Neural progenitor cell (in vitro differentiated cells): ENCODE results near the gene MPPED1.

Experiments used
- EZH2 ChIP-seq: fragments of 200-600 bp; sonication (generic); IDR thresholded peaks from 2 replicates; pipeline ENCODE4 v1.6.1; 2017; ENCODE audit warnings: antibody characterized with exemption, mild to moderate bottlenecking, moderate library complexity
- TF ChIP-seq, protein P1 (sequence below): fragments of 200-600 bp; sonication (generic); IDR thresholded peaks from 2 replicates; pipeline ENCODE4 v1.5.1; 2017; ENCODE audit warnings: antibody characterized with exemption, mild to moderate bottlenecking

- TF ChIP-seq, protein P1, sequence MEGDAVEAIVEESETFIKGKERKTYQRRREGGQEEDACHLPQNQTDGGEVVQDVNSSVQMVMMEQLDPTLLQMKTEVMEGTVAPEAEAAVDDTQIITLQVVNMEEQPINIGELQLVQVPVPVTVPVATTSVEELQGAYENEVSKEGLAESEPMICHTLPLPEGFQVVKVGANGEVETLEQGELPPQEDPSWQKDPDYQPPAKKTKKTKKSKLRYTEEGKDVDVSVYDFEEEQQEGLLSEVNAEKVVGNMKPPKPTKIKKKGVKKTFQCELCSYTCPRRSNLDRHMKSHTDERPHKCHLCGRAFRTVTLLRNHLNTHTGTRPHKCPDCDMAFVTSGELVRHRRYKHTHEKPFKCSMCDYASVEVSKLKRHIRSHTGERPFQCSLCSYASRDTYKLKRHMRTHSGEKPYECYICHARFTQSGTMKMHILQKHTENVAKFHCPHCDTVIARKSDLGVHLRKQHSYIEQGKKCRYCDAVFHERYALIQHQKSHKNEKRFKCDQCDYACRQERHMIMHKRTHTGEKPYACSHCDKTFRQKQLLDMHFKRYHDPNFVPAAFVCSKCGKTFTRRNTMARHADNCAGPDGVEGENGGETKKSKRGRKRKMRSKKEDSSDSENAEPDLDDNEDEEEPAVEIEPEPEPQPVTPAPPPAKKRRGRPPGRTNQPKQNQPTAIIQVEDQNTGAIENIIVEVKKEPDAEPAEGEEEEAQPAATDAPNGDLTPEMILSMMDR = no peak
- no peak for TF ChIP-seq EZH2
These were observed 21.6 kb upstream of the MPPED1 start for GRCh38 chr22:43390166-43390565.
